Femur (tissue), 1 donor: ENCODE results near the gene CGB5.
A peak's percentile ranks its signal among the peaks of the same experiment; 100 is the strongest.

Experiments
- DNase-seq: peaks from one replicate; pipeline ENCODE4 v3.0.0-alpha.2; 2017

CGB5 gene

GRCh38 chr19:49059053-49059452, 15.4 kb downstream of the CGB5 start:
- DNase-seq = no peak

- DNase-seq = no peak
Measured at GRCh38 chr19:49061000-49061399, 17.4 kb downstream of the CGB5 start.

GRCh38 chr19:49061445-49061844, 17.8 kb downstream of the CGB5 start:
- no peak for DNase-seq

GRCh38 chr19:49064029-49064629, 20.5 kb downstream of the CGB5 start:
- no peak for DNase-seq

- DNase-seq = peak; percentile 53
Measured at GRCh38 chr19:49064768-49065611, 21.3 kb downstream of the CGB5 start, which contains the start of gene NTF4. TSS of gene NTF4 (minus strand) at chr19:49064818. CDS start at chr19:49061997, 2,821 bp downstream.

- no peak for DNase-seq
Measured at GRCh38 chr19:49065905-49066512, 22.4 kb downstream of the CGB5 start.

- DNase-seq = no peak
Measured at GRCh38 chr19:49067554-49067953, 23.9 kb downstream of the CGB5 start.

- no peak for DNase-seq
Measured at GRCh38 chr19:49069026-49069425, 25.4 kb downstream of the CGB5 start.

- DNase-seq = no peak
Measured at GRCh38 chr19:49070416-49070815, 26.8 kb downstream of the CGB5 start.

- peak; percentile 44 for DNase-seq
Measured at GRCh38 chr19:49071860-49072547, 28.4 kb downstream of the CGB5 start.

- DNase-seq = peak; percentile 55
Measured at GRCh38 chr19:49073514-49074378, 30.1 kb downstream of the CGB5 start.

GRCh38 chr19:49074869-49075268, 31.2 kb downstream of the CGB5 start:
- DNase-seq = peak; percentile 76

- DNase-seq = no peak
Measured at GRCh38 chr19:49080392-49080791, 36.7 kb downstream of the CGB5 start.

GRCh38 chr19:49081273-49081672, 37.6 kb downstream of the CGB5 start:
- DNase-seq = no peak

- DNase-seq = no peak
Measured at GRCh38 chr19:49084206-49085019, 40.8 kb downstream of the CGB5 start.

- peak; percentile 99 for DNase-seq
Measured at GRCh38 chr19:49085020-49085867, 41.6 kb downstream of the CGB5 start, which contains the start of gene SNRNP70. TSS of gene SNRNP70 (plus strand) at chr19:49085451. CDS start at chr19:49086415, 964 bp downstream.

- no peak for DNase-seq
Measured at GRCh38 chr19:49085868-49086232, 42.2 kb downstream of the CGB5 start.

- DNase-seq = no peak
Measured at GRCh38 chr19:49086296-49086695, 42.6 kb downstream of the CGB5 start.

GRCh38 chr19:49091391-49092038, 47.9 kb downstream of the CGB5 start:
- no peak for DNase-seq

- no peak for DNase-seq
Measured at GRCh38 chr19:49092686-49093085, 49.0 kb downstream of the CGB5 start.
